ENCODE results near the gene CD226.

The CD226 gene

GRCh38 chr18:69969491-69969890 is 21.8 kb upstream of the CD226 start:
- no peak for TF ChIP-seq TCF7L2 (IDR thresholded peaks at IDR 0.05; ENCODE audit: borderline replicate concordance, low read depth, low read length)
- TF ChIP-seq ZBTB6 (tag by site-specific recombination; IDR thresholded peaks at IDR 0.05), result no peak
- no peak for TF ChIP-seq MZF1 (tag by site-specific recombination; IDR thresholded peaks at IDR 0.05; ENCODE audit: borderline replicate concordance)
- no peak for TF ChIP-seq PRDM6 (tag by site-specific recombination; IDR thresholded peaks at IDR 0.05)
- TF ChIP-seq SALL2 (tag by site-specific recombination; IDR thresholded peaks at IDR 0.05; ENCODE audit: borderline replicate concordance), result no peak
- TF ChIP-seq ZNF664 (tag by site-specific recombination; IDR thresholded peaks at IDR 0.05), result no peak
- no peak for TF ChIP-seq YY1 (tag by site-specific recombination; IDR thresholded peaks at IDR 0.05)
- no peak for TF ChIP-seq ZNF223 (tag by site-specific recombination; IDR thresholded peaks at IDR 0.05)
- TF ChIP-seq ZNF677 (tag by site-specific recombination; IDR thresholded peaks at IDR 0.05), result no peak
- no peaks in the 10 kb centered on the region for H3K4me1 ChIP-seq (ENCODE audit: control insufficient read depth, insufficient read depth, low read length)
- no peaks in the 10 kb centered on the region for H3K36me3 ChIP-seq (ENCODE audit: control insufficient read depth in 2 of 2, insufficient read depth in 1 of 2, low read length in 2 of 2)
- POLR2A ChIA-PET, result no interaction called here
- CTCF ChIA-PET, result no interaction called here
- no peak overlapping the region for H3K4me3 ChIP-seq (ENCODE audit: low read depth, low read length)
- no peaks in the 10 kb centered on the region for H3K9me3 ChIP-seq (ENCODE audit: control insufficient read depth, insufficient read depth, low read depth, low read length)
- no peak overlapping the region for H3K27ac ChIP-seq (ENCODE audit: extremely low read depth, low read depth, low read length)

GRCh38 chr18:69968039-69968438 is 20.4 kb upstream of the CD226 start:
- POLR2A ChIA-PET, result no interaction called here
- no peak overlapping the region for H3K27ac ChIP-seq (ENCODE audit: extremely low read depth, low read depth, low read length)
- no peaks in the 10 kb centered on the region for H3K9me3 ChIP-seq (ENCODE audit: control insufficient read depth, insufficient read depth, low read depth, low read length)
- CTCF ChIA-PET, result no interaction called here
- H3K4me1 ChIP-seq (ENCODE audit: control insufficient read depth, insufficient read depth, low read length), result no peaks in the 10 kb centered on the region
- no peaks in the 10 kb centered on the region for H3K36me3 ChIP-seq (ENCODE audit: control insufficient read depth in 2 of 2, insufficient read depth in 1 of 2, low read length in 2 of 2)
- no peak overlapping the region for H3K4me3 ChIP-seq (ENCODE audit: low read depth, low read length)
- TF ChIP-seq ZNF362 (tag by site-specific recombination; IDR thresholded peaks at IDR 0.05) (no peak), YY2 (tag by site-specific recombination; IDR thresholded peaks at IDR 0.05) (no peak), PRDM2 (tag by site-specific recombination; IDR thresholded peaks at IDR 0.05; ENCODE audit: borderline replicate concordance) (no peak), FEZF1 (tag by site-specific recombination; IDR thresholded peaks at IDR 0.05) (no peak), ZBTB17 (tag by site-specific recombination; IDR thresholded peaks at IDR 0.05) (no peak), ZNF37A (tag by site-specific recombination; IDR thresholded peaks at IDR 0.05) (no peak), ZXDB (tag by site-specific recombination; IDR thresholded peaks at IDR 0.05) (no peak), MYNN (tag by site-specific recombination; IDR thresholded peaks at IDR 0.05; ENCODE audit: borderline replicate concordance) (no peak), ZNF548 (tag by site-specific recombination; IDR thresholded peaks at IDR 0.05) (no peak), ZNF843 (tag by site-specific recombination; IDR thresholded peaks at IDR 0.05) (no peak), ZNF404 (tag by site-specific recombination; IDR thresholded peaks at IDR 0.05) (no peak), ZNF785 (tag by site-specific recombination; IDR thresholded peaks at IDR 0.05) (no peak), ZBTB6 (tag by site-specific recombination; IDR thresholded peaks at IDR 0.05) (no peak), ZNF398 (tag by site-specific recombination; IDR thresholded peaks at IDR 0.05) (no peak), ZNF433 (tag by site-specific recombination; IDR thresholded peaks at IDR 0.05; ENCODE audit: low read depth) (no peak)

All from HEK293 (cell line).